PFSK-1 (cell line): ENCODE results near the gene ZFYVE27.

Experiments used
- FOXP2 ChIP-seq: optimal IDR thresholded peaks from 2 replicates; pipeline ENCODE3; 2011; ENCODE audit warnings: borderline replicate concordance, control low read depth, inconsistent platforms; ENCODE audit not compliant: insufficient read depth; ENCODE audit errors: extremely low read length, extremely low read depth
- POLR2AphosphoS5 ChIP-seq: IDR thresholded peaks from 2 replicates; pipeline ENCODE4 v1.6.1; 2012; ENCODE audit warnings: low read depth, mild to moderate bottlenecking, control low read depth, low read length, moderate library complexity
- REST ChIP-seq, 2 experiments: IDR thresholded peaks; 2 replicates each; pipeline versions ENCODE4 v1.6.1 to v1.8.0; 2011 to 2012; ENCODE audit warnings: low read depth in 2 of 2, low read length in 2 of 2, control low read depth in 1 of 2, inconsistent platforms in 1 of 2, mild to moderate bottlenecking in 1 of 2, moderate library complexity in 1 of 2; ENCODE audit not compliant: insufficient read depth in 1 of 2
- SIN3A ChIP-seq: IDR thresholded peaks from 2 replicates; pipeline ENCODE4 v1.6.1; 2012; ENCODE audit warnings: mild to moderate bottlenecking, low read length, moderate library complexity, borderline replicate concordance; ENCODE audit not compliant: insufficient read depth
- TAF1 ChIP-seq: IDR thresholded peaks from 2 replicates; pipeline ENCODE4 v1.6.1; 2012; ENCODE audit warnings: low read length, control low read depth, borderline replicate concordance; ENCODE audit not compliant: insufficient read depth

- TF ChIP-seq TAF1 (no peak), REST (IDR thresholded peaks at IDR 0.05; ENCODE audit: insufficient read depth in 1 of 2, low read depth in 2 of 2, low read length in 2 of 2) (no peak), POLR2AphosphoS5 (no peak), FOXP2 (no peak), SIN3A (no peak)
These were observed 42.6 kb downstream of the ZFYVE27 start for GRCh38 chr10:97779492-97779891.
